NB4 (cell line): Measurements from ENCODE around the gene CYP24A1.

ENCODE experiments used
- CTCF ChIP-seq: IDR thresholded peaks from one replicate; pipeline ENCODE4 v1.5.1; 2012; ENCODE audit warnings: low read depth, low read length
- MYC ChIP-seq: IDR thresholded peaks from 2 replicates; pipeline ENCODE4 v1.6.1; 2011; ENCODE audit warnings: low read depth, low read length
- POLR2A ChIP-seq: IDR thresholded peaks from 2 replicates; pipeline ENCODE4 v1.6.1; 2011; ENCODE audit warnings: mild to moderate bottlenecking; ENCODE audit not compliant: insufficient read length; ENCODE audit errors: extremely low read depth

GRCh38 chr20:54212871-54213270 lies 39.1 kb upstream of the CYP24A1 start:
- no peak for TF ChIP-seq CTCF
- no peak for TF ChIP-seq MYC
- no peak for TF ChIP-seq POLR2A
